ENCODE results near the gene PLAAT3.
"Not testable (repeated sequence)": the region's sequence is repeated elsewhere in the genome, so short reads cannot be mapped to it uniquely, and the experiment has no call there.

Gene PLAAT3

GRCh38 chr11:63614136-63614671 lies at the start of gene PLAAT3:
Gene PLAAT3, minus strand, starts transcription at chr11:63614433. Its CDS starts 419 bp downstream, at chr11:63614014.
- peak in 12 of 14 donors; percentile 16 to 86 (median 74) for DNase-seq

GRCh38 chr11:63663809-63664208 lies 49.6 kb upstream of the PLAAT3 start:
- no peak for DNase-seq

GRCh38 chr11:63660972-63661371 lies 46.7 kb upstream of the PLAAT3 start:
- DNase-seq = no peak

- no peak for DNase-seq
These were observed 38.4 kb upstream of the PLAAT3 start for GRCh38 chr11:63652671-63653070.

- DNase-seq = no peak
These were observed 29.0 kb upstream of the PLAAT3 start for GRCh38 chr11:63643205-63643604.

GRCh38 chr11:63641727-63642126 lies 27.5 kb upstream of the PLAAT3 start:
- DNase-seq = no peak

- no peak for DNase-seq
These were observed 25.1 kb upstream of the PLAAT3 start for GRCh38 chr11:63639199-63639832.

- DNase-seq = not testable (repeated sequence)
These were observed 24.2 kb upstream of the PLAAT3 start for GRCh38 chr11:63638436-63638835.

- DNase-seq = peak in 12 of 14 donors; percentile 4 to 67 (median 30)
These were observed 21.7 kb upstream of the PLAAT3 start for GRCh38 chr11:63635762-63636465.

GRCh38 chr11:63629426-63629825 lies 15.2 kb upstream of the PLAAT3 start:
- no peak for DNase-seq

GRCh38 chr11:63623513-63624140 lies 9.4 kb upstream of the PLAAT3 start:
- DNase-seq = no peak

GRCh38 chr11:63622323-63622722 lies 8.1 kb upstream of the PLAAT3 start:
- no peak for DNase-seq

GRCh38 chr11:63621071-63621470 lies 6.8 kb upstream of the PLAAT3 start:
- no peak for DNase-seq

GRCh38 chr11:63619967-63620366 lies 5.7 kb upstream of the PLAAT3 start:
- no peak for DNase-seq

- DNase-seq = not testable (repeated sequence)
These were observed 3.5 kb upstream of the PLAAT3 start for GRCh38 chr11:63617686-63618085.

GRCh38 chr11:63616953-63617352 lies 2.7 kb upstream of the PLAAT3 start:
- DNase-seq = no peak

GRCh38 chr11:63613517-63614135 lies 607 bp downstream of the PLAAT3 start:
- DNase-seq = peak in 12 of 14 donors; percentile 26 to 86 (median 74)

GRCh38 chr11:63612181-63612580 lies 2.1 kb downstream of the PLAAT3 start:
- DNase-seq = no peak

GRCh38 chr11:63611395-63611747 lies 2.9 kb downstream of the PLAAT3 start:
- no peak for DNase-seq

- DNase-seq = peak in 6 of 14 donors; percentile 22 to 65 (median 52)
These were observed 3.4 kb downstream of the PLAAT3 start for GRCh38 chr11:63610604-63611394.

GRCh38 chr11:63609971-63610580 lies 4.2 kb downstream of the PLAAT3 start:
- DNase-seq = peak in 3 of 14 donors; percentile 51 to 65 (median 60)

- DNase-seq = peak in 10 of 14 donors; percentile 18 to 67 (median 49)
These were observed 4.7 kb downstream of the PLAAT3 start for GRCh38 chr11:63609536-63609935.
